SK-N-SH (cell line): Measurements from ENCODE around the gene POU3F1. TPM values are rescaled to one million over a fixed set of nuclear protein-coding genes. Genes with fewer than 3 reads are reported as not detected.

Source experiments
- CTCF ChIA-PET: fragments of 300-600, 350-600 bp; formaldehyde crosslinking; extraction: SDS; loops from one replicate; lab custom pipeline; 2021; lab: Yijun Ruan, JAX
- POLR2A ChIA-PET: fragments of 350-600 bp; sonication (Branson Sonifier 250); formaldehyde crosslinking; extraction: SDS; loops from one replicate; lab custom pipeline; 2020; ENCODE audit warnings: antibody characterized with exemption, inconsistent platforms; lab: Yijun Ruan, JAX
- DNase-seq: peaks from one replicate; pipeline ENCODE4 v3.0.0; 2012
- H2AFZ ChIP-seq: fragments of 200-600 bp; sonication (generic); 2 replicates; pipeline ENCODE4 v1.8.1; 2016; ENCODE audit warnings: antibody characterized with exemption, mild to moderate bottlenecking, low read depth
- H3F3A ChIP-seq: fragments of 200-600 bp; sonication (generic); replicated peaks from 2 replicates; pipeline ENCODE3; 2016; ENCODE audit warnings: antibody characterized with exemption, mild to moderate bottlenecking; ENCODE audit not compliant: insufficient read depth
- H3K27ac ChIP-seq, 2 experiments: fragments of 200-500 bp in 1 of 2; fragments of 200-600 bp in 1 of 2; sonication (Bioruptor generic) in 1 of 2; sonication (generic), shearing (Covaris generic) in 1 of 2; 2 replicates each; pipeline versions ENCODE4 v1.5.1 to v1.6.1; 2014 to 2016; ENCODE audit warnings: low read depth in 2 of 2, inconsistent platforms in 1 of 2, low read length in 1 of 2, mild to moderate bottlenecking in 1 of 2, mixed read lengths in 1 of 2
- H3K27me3 ChIP-seq: fragments of 200-600 bp; sonication (generic), shearing (Covaris generic); 2 replicates; pipeline ENCODE4 v1.6.1; 2016; ENCODE audit warnings: mixed run types; ENCODE audit not compliant: insufficient read depth
- H3K36me3 ChIP-seq, 2 experiments: fragments of 200-500 bp in 1 of 2; fragments of 200-600 bp in 1 of 2; sonication (Bioruptor generic) in 1 of 2; sonication (generic) in 1 of 2; replicated peaks in 1 of 2; 2 replicates each; pipeline versions ENCODE3 to v1.5.1; 2014 to 2016; ENCODE audit warnings: low read length in 1 of 2, mild to moderate bottlenecking in 1 of 2; ENCODE audit not compliant: insufficient read depth in 2 of 2, control insufficient read depth in 1 of 2
- H3K4me1 ChIP-seq, 2 experiments: fragments of 200-500 bp in 1 of 2; fragments of 200-600 bp in 1 of 2; sonication (Bioruptor generic) in 1 of 2; sonication (generic), shearing (Covaris generic) in 1 of 2; 2 replicates each; pipeline versions ENCODE4 v1.5.1 to v1.6.1; 2014 to 2016; ENCODE audit warnings: low read depth in 1 of 2, low read length in 1 of 2, mixed run types in 1 of 2; ENCODE audit not compliant: insufficient read depth in 2 of 2, control insufficient read depth in 1 of 2
- H3K4me2 ChIP-seq: fragments of 200-600 bp; sonication (generic), shearing (Covaris generic); 2 replicates; pipeline ENCODE4 v1.6.1; 2017; ENCODE audit warnings: mixed run types
- H3K4me3 ChIP-seq, 2 experiments: fragments of 200-500 bp in 1 of 2; fragments of 200-600 bp in 1 of 2; sonication (Bioruptor generic) in 1 of 2; sonication (generic), shearing (Covaris generic) in 1 of 2; 2 replicates each; pipeline versions ENCODE4 v1.5.1 to v1.8.1; 2014 to 2016; ENCODE audit warnings: low read depth in 2 of 2, inconsistent platforms in 1 of 2, low read length in 1 of 2, mild to moderate bottlenecking in 1 of 2, mixed read lengths in 1 of 2, moderate library complexity in 1 of 2
- H3K79me2 ChIP-seq: fragments of 200-600 bp; sonication (generic); 2 replicates; pipeline ENCODE4 v1.8.1; 2017; ENCODE audit warnings: mild to moderate bottlenecking; ENCODE audit not compliant: insufficient read depth
- H3K9ac ChIP-seq: fragments of 200-600 bp; sonication (generic); 2 replicates; pipeline ENCODE4 v1.6.1; 2017; ENCODE audit warnings: mixed run types
- H3K9me2 ChIP-seq: fragments of 200-600 bp; sonication (generic); 2 replicates; pipeline ENCODE4 v1.6.1; 2017; ENCODE audit warnings: mixed run types
- H3K9me3 ChIP-seq: fragments of 200-600 bp; sonication (generic); 2 replicates; pipeline ENCODE4 v1.6.1; 2017; ENCODE audit warnings: mixed run types, mild to moderate bottlenecking, moderate library complexity
- H4K20me1 ChIP-seq: fragments of 200-600 bp; sonication (generic); 2 replicates; pipeline ENCODE4 v1.6.1; 2017; ENCODE audit warnings: mild to moderate bottlenecking, mixed run types; ENCODE audit not compliant: insufficient read depth
- EP300 ChIP-seq, 2 experiments: IDR thresholded peaks; 2 replicates each; pipeline versions ENCODE4 v1.4.0 to v1.6.1; 2012; ENCODE audit warnings: borderline replicate concordance in 1 of 2, low read depth in 1 of 2, low read length in 1 of 2
- FOXJ3 ChIP-seq: sonication (generic); formaldehyde crosslinking; IDR thresholded peaks from 2 replicates; pipeline ENCODE4 v1.5.1; 2020; ENCODE audit warnings: mild to moderate bottlenecking, missing genetic modification reagents
- FOXM1 ChIP-seq: IDR thresholded peaks from 2 replicates; pipeline ENCODE4 v1.4.0; 2012; ENCODE audit warnings: low read depth, mild to moderate bottlenecking
- GABPA ChIP-seq: IDR thresholded peaks from 2 replicates; pipeline ENCODE4 v1.4.0; 2012; ENCODE audit warnings: low read depth, mild to moderate bottlenecking
- GATA2 ChIP-seq: sonication (generic); formaldehyde crosslinking; IDR thresholded peaks from 2 replicates; pipeline ENCODE4 v1.5.0; 2020; ENCODE audit warnings: mild to moderate bottlenecking, missing genetic modification reagents
- JUND ChIP-seq: IDR thresholded peaks from 2 replicates; pipeline ENCODE4 v1.4.0; 2012
- MEF2A ChIP-seq: IDR thresholded peaks from 2 replicates; pipeline ENCODE4 v1.4.0; 2012; ENCODE audit warnings: low read depth, borderline replicate concordance
- MXI1 ChIP-seq: IDR thresholded peaks from 2 replicates; pipeline ENCODE4 v1.6.1; 2012; ENCODE audit warnings: mild to moderate bottlenecking, low read depth, low read length, improper control_type of control experiment
- RAD21 ChIP-seq: IDR thresholded peaks from 2 replicates; pipeline ENCODE4 v1.6.1; 2012; ENCODE audit warnings: mild to moderate bottlenecking, low read length
- RCOR1 ChIP-seq: fragments of 150-350 bp; IDR thresholded peaks from 2 replicates; pipeline ENCODE4 v1.6.1; 2017; ENCODE audit warnings: antibody characterized with exemption, low read length
- RXRA ChIP-seq: IDR thresholded peaks from 2 replicates; pipeline ENCODE4 v1.4.0; 2012; ENCODE audit warnings: low read depth, mild to moderate bottlenecking, borderline replicate concordance
- SIN3A ChIP-seq: IDR thresholded peaks from 2 replicates; pipeline ENCODE4 v1.6.1; 2012; ENCODE audit warnings: low read depth, mild to moderate bottlenecking, low read length, moderate library complexity, borderline replicate concordance
- SMC3 ChIP-seq: IDR thresholded peaks from 2 replicates; pipeline ENCODE4 v1.6.1; 2012; ENCODE audit warnings: low read depth, low read length, improper control_type of control experiment
- WGBS: methylation state at CpG from one replicate; pipeline ENCODE4 v1.1.6; 2017; ENCODE audit warnings: low lambda C conversion rate; 5-methylcytosine and 5-hydroxymethylcytosine counted together
- polyA plus RNA-seq, 3 experiments: library from polyadenylated mRNA; depleted of rRNA; stranded (reverse); fragments of >200 nt; gene quantifications; 2 replicates each; pipeline ENCODE4 v1.2.3, GENCODE V29; 2012
- TF ChIP-seq, protein P1 (sequence below): IDR thresholded peaks from 2 replicates; pipeline ENCODE4 v1.4.0; 2012; ENCODE audit warnings: low read depth, borderline replicate concordance
- TF ChIP-seq, protein P2 (sequence below): IDR thresholded peaks from 2 replicates; pipeline ENCODE4; 2012
- TF ChIP-seq, protein P3 (sequence below): IDR thresholded peaks from 2 replicates; pipeline ENCODE4 v1.4.0; 2012; ENCODE audit warnings: low read depth
- TF ChIP-seq, protein P4 (sequence below): IDR thresholded peaks from 2 replicates; pipeline ENCODE4 v1.6.1; 2012; ENCODE audit warnings: mild to moderate bottlenecking, low read depth, low read length, moderate library complexity
- TF ChIP-seq, protein P5 (sequence below): fragments of 150-350 bp; IDR thresholded peaks from 2 replicates; pipeline ENCODE4 v1.6.1; 2016; ENCODE audit warnings: mild to moderate bottlenecking, low read depth, low read length
- TF ChIP-seq, protein P6 (sequence below): IDR thresholded peaks from 2 replicates; pipeline ENCODE4 v1.4.0; 2012; ENCODE audit warnings: low read depth, borderline replicate concordance

Gene POU3F1
- polyA plus RNA-seq, 1 of the 3 experiments (the other 2 are of a cell fraction), result not detected

DNA sequence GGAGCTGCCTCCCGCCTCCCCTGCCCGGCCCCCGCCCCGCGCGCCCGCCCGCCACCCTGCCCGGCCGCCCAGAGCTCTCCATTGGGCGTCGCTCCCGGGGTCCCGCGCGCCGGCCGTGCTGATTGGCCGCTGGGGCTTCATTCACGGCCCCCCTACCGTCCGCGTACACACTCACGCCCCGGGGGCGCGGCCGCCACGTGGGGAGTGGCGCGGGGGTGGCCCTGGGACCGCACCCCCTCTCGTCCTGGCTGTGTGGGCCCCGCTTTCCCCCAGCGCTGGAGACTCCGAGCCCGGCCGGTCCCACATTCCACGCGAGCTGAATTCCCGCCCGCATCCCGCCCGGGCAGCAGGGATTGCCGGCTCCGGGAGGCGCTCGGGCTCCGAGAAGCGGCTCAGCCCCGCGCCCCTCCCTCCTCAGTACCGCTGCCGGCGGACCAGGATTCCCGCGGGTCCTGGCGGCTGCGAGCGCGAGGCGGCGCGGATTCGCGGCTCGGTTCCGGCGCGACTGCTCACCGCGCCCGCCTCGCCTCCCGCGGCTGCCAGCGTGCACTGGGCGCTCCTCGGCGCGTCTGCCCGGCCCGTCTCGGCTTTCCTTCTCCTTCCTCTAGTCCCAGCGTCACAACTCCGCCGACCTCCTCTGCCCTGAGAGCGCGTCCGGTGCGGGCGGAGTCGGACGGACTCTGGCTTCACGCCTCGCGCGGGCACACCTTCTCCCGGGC lies 450 bp upstream of the POU3F1 start:
- Histone ChIP-seq H3K4me3 (peak overlapping the region; percentile 44 to 59), H4K20me1 (peaks cover 4% of the 10 kb centered on the region; the same call in 1 of the 2 replicates), H3F3A (no peaks in the 10 kb centered on the region), H3K36me3 (no peaks in the 10 kb centered on the region), H3K9me3 (no peaks in the 10 kb centered on the region), H3K4me2 (peak overlapping the region; percentile 79), H3K79me2 (no peaks in the 10 kb centered on the region), H3K27ac (no peak overlapping the region), H3K9ac (no peak overlapping the region), H2AFZ (0 out of 2 replicates have a peak overlapping the region, but pooled peaks have one; percentile 22), H3K4me1 (no peaks in the 10 kb centered on the region; a peak in 1 of 4 replicates), H3K27me3 (peaks cover 54% of the 10 kb centered on the region), H3K9me2 (no peaks in the 10 kb centered on the region)
- POLR2A ChIA-PET, result no interaction called here
- WGBS, result 0% methylated on average over 1 of the region's 99 CpGs
- TF ChIP-seq, protein P1, sequence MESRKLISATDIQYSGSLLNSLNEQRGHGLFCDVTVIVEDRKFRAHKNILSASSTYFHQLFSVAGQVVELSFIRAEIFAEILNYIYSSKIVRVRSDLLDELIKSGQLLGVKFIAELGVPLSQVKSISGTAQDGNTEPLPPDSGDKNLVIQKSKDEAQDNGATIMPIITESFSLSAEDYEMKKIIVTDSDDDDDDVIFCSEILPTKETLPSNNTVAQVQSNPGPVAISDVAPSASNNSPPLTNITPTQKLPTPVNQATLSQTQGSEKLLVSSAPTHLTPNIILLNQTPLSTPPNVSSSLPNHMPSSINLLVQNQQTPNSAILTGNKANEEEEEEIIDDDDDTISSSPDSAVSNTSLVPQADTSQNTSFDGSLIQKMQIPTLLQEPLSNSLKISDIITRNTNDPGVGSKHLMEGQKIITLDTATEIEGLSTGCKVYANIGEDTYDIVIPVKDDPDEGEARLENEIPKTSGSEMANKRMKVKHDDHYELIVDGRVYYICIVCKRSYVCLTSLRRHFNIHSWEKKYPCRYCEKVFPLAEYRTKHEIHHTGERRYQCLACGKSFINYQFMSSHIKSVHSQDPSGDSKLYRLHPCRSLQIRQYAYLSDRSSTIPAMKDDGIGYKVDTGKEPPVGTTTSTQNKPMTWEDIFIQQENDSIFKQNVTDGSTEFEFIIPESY, result no peak
- TF ChIP-seq, protein P2, sequence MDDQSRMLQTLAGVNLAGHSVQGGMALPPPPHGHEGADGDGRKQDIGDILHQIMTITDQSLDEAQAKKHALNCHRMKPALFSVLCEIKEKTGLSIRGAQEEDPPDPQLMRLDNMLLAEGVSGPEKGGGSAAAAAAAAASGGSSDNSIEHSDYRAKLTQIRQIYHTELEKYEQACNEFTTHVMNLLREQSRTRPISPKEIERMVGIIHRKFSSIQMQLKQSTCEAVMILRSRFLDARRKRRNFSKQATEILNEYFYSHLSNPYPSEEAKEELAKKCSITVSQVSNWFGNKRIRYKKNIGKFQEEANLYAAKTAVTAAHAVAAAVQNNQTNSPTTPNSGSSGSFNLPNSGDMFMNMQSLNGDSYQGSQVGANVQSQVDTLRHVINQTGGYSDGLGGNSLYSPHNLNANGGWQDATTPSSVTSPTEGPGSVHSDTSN, result peak; percentile 87
- TF ChIP-seq, protein P3, sequence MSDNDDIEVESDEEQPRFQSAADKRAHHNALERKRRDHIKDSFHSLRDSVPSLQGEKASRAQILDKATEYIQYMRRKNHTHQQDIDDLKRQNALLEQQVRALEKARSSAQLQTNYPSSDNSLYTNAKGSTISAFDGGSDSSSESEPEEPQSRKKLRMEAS, result no peak
- no peak for TF ChIP-seq FOXM1
- TF ChIP-seq JUND, result no peak
- no peak for TF ChIP-seq EP300 (IDR thresholded peaks at IDR 0.05; ENCODE audit: borderline replicate concordance in 1 of 2, low read depth in 1 of 2, low read length in 1 of 2)
- TF ChIP-seq MXI1, result peak; percentile 50; the same call in 1 of the 2 replicates
- no peak for TF ChIP-seq RXRA
- TF ChIP-seq GATA2 (CRISPR knock-in tag), result no peak
- TF ChIP-seq RCOR1, result no peak
- TF ChIP-seq RAD21, result no peak
- TF ChIP-seq, protein P4, sequence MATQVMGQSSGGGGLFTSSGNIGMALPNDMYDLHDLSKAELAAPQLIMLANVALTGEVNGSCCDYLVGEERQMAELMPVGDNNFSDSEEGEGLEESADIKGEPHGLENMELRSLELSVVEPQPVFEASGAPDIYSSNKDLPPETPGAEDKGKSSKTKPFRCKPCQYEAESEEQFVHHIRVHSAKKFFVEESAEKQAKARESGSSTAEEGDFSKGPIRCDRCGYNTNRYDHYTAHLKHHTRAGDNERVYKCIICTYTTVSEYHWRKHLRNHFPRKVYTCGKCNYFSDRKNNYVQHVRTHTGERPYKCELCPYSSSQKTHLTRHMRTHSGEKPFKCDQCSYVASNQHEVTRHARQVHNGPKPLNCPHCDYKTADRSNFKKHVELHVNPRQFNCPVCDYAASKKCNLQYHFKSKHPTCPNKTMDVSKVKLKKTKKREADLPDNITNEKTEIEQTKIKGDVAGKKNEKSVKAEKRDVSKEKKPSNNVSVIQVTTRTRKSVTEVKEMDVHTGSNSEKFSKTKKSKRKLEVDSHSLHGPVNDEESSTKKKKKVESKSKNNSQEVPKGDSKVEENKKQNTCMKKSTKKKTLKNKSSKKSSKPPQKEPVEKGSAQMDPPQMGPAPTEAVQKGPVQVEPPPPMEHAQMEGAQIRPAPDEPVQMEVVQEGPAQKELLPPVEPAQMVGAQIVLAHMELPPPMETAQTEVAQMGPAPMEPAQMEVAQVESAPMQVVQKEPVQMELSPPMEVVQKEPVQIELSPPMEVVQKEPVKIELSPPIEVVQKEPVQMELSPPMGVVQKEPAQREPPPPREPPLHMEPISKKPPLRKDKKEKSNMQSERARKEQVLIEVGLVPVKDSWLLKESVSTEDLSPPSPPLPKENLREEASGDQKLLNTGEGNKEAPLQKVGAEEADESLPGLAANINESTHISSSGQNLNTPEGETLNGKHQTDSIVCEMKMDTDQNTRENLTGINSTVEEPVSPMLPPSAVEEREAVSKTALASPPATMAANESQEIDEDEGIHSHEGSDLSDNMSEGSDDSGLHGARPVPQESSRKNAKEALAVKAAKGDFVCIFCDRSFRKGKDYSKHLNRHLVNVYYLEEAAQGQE, result 0 out of 2 replicates have a peak, but pooled peaks have one; percentile 5
- TF ChIP-seq, protein P5, sequence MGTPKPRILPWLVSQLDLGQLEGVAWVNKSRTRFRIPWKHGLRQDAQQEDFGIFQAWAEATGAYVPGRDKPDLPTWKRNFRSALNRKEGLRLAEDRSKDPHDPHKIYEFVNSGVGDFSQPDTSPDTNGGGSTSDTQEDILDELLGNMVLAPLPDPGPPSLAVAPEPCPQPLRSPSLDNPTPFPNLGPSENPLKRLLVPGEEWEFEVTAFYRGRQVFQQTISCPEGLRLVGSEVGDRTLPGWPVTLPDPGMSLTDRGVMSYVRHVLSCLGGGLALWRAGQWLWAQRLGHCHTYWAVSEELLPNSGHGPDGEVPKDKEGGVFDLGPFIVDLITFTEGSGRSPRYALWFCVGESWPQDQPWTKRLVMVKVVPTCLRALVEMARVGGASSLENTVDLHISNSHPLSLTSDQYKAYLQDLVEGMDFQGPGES, result no peak
- no peak for TF ChIP-seq SIN3A
- TF ChIP-seq, protein P6, sequence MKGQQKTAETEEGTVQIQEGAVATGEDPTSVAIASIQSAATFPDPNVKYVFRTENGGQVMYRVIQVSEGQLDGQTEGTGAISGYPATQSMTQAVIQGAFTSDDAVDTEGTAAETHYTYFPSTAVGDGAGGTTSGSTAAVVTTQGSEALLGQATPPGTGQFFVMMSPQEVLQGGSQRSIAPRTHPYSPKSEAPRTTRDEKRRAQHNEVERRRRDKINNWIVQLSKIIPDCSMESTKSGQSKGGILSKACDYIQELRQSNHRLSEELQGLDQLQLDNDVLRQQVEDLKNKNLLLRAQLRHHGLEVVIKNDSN, result no peak
- TF ChIP-seq SMC3, result no peak
- TF ChIP-seq MEF2A, result no peak
- no peak for TF ChIP-seq GABPA
- no peak for TF ChIP-seq FOXJ3 (CRISPR knock-in tag)
- peak; percentile 96 for DNase-seq
- CTCF ChIA-PET, result interaction anchor here (0.7 to 5.8 kb wide), 10 partner anchors 9 to 57 kb away, joined by 3 to 20 read pairs (median 4); no protein-coding TSS in a partner anchor
